Fibroblast of villous mesenchyme (primary cell): ENCODE measurements around the gene ELOA. TPM values are rescaled to one million over a fixed set of nuclear protein-coding genes. Genes with fewer than 3 reads are reported as not detected.
A peak's percentile ranks its signal among the peaks of the same experiment; 100 is the strongest.
"Not testable (repeated sequence)": the region's sequence is repeated elsewhere in the genome, so short reads cannot be mapped to it uniquely, and the experiment has no call there.

Source experiments
- DNase-seq: peaks from one replicate; pipeline ENCODE4 v3.0.0-alpha.2; 2010; ENCODE audit warnings: low read depth
- H3K4me3 ChIP-seq: 2 replicates; pipeline ENCODE4 v1.5.1; 2011; ENCODE audit warnings: low read depth, mild to moderate bottlenecking, low read length
- CTCF ChIP-seq: IDR thresholded peaks from 2 replicates; pipeline ENCODE4 v1.5.1; 2012; ENCODE audit warnings: low read depth, mild to moderate bottlenecking, low read length; ENCODE audit not compliant: insufficient read depth
- total RNA-seq: library from RNA; depleted of rRNA; stranded (reverse); fragments of >200 nt; gene quantifications from 2 replicates; pipeline ENCODE4 v1.2.3, GENCODE V29; 2012

Gene ELOA
- total RNA-seq, 1 donor: 46.2 TPM

- no peak for TF ChIP-seq CTCF
- no peak overlapping the region for H3K4me3 ChIP-seq
- no peak for DNase-seq
Observed at GRCh38 chr1:23798662-23799142, 55.4 kb downstream of the ELOA start.

GRCh38 chr1:23799255-23799569 is 55.9 kb downstream of the ELOA start:
- peak overlapping the region; percentile 90 for H3K4me3 ChIP-seq
- DNase-seq: no peak
- TF ChIP-seq CTCF: no peak

- TF ChIP-seq CTCF: no peak
- H3K4me3 ChIP-seq: peak overlapping the region; percentile 90
- peak; percentile 79 for DNase-seq
Observed at GRCh38 chr1:23799570-23800399, 56.5 kb downstream of the ELOA start.

GRCh38 chr1:23800400-23801337 is 57.4 kb downstream of the ELOA start, which contains the start of gene GALE:
GALE (minus strand) TSS chr1:23800754; CDS start chr1:23799007, 1,747 bp downstream.
- TF ChIP-seq CTCF: no peak
- peak; percentile 95 for DNase-seq
- H3K4me3 ChIP-seq: peak within 1 kb of the TSS; percentile 90

- no peak for DNase-seq
- no peak for TF ChIP-seq CTCF
- peak overlapping the region; percentile 90 for H3K4me3 ChIP-seq
Observed at GRCh38 chr1:23801338-23801748, 58.1 kb downstream of the ELOA start.

- no peak overlapping the region for H3K4me3 ChIP-seq
- no peak for TF ChIP-seq CTCF
- no peak for DNase-seq
Observed at GRCh38 chr1:23801876-23802275, 58.6 kb downstream of the ELOA start.

GRCh38 chr1:23802809-23803342 is 59.6 kb downstream of the ELOA start:
- H3K4me3 ChIP-seq, DNase-seq: not testable (repeated sequence)
